Renal pelvis (tissue), 12 donors: ENCODE results near the gene HNRNPA1L2. TPM values are rescaled to one million over a fixed set of nuclear protein-coding genes. Genes with fewer than 3 reads are reported as not detected.
"Not testable (repeated sequence)": the region's sequence is repeated elsewhere in the genome, so short reads cannot be mapped to it uniquely, and the experiment has no call there.

Experiments
- DNase-seq: peaks from one replicate; pipeline ENCODE4 v3.0.0-alpha.2; 2013
- long read RNA-seq, 16 experiments: transcript quantifications; one replicate each; lab custom pipeline, GENCODE V29; 2026
- polyA plus RNA-seq, 3 donors: library from polyadenylated mRNA; unstranded; fragments of 120-200 nt; gene quantifications; one replicate each; pipeline ENCODE4 v1.2.1, GENCODE V29; 2013; ENCODE audit not compliant: insufficient read length in 3 of 3

HNRNPA1L2 gene
- 10 to 100 TPM; 22.0 to 23.8 (median 22.8) TPM for polyA plus RNA-seq
- long read RNA-seq, donor 1, transcript HNRNPA1L2-201 (1 exons, 1,372 nt): major isoform, 5 of 5 reads
- long read RNA-seq, donor 1, partial matches to known transcripts: 0 of 5 reads
- long read RNA-seq, donor 1, other reads (novel, unspliced or antisense): 0 of 5 reads
- long read RNA-seq, donor 2, transcript HNRNPA1L2-201 (1 exons, 1,372 nt): major isoform, 7 of 7 reads
- long read RNA-seq, donor 2, partial matches to known transcripts: 0 of 7 reads
- long read RNA-seq, donor 2, other reads (novel, unspliced or antisense): 0 of 7 reads
- long read RNA-seq, donor 3, transcript HNRNPA1L2-201 (1 exons, 1,372 nt): major isoform, 10 of 10 reads
- long read RNA-seq, donor 3, partial matches to known transcripts: 0 of 10 reads
- long read RNA-seq, donor 3, other reads (novel, unspliced or antisense): 0 of 10 reads
- long read RNA-seq, donor 4, transcript HNRNPA1L2-201 (1 exons, 1,372 nt): major isoform, 5 of 5 reads
- long read RNA-seq, donor 4, partial matches to known transcripts: 0 of 5 reads
- long read RNA-seq, donor 4, other reads (novel, unspliced or antisense): 0 of 5 reads
- long read RNA-seq, donor 5, transcript HNRNPA1L2-201 (1 exons, 1,372 nt): major isoform, 8 of 8 reads
- long read RNA-seq, donor 5, partial matches to known transcripts: 0 of 8 reads
- long read RNA-seq, donor 5, other reads (novel, unspliced or antisense): 0 of 8 reads
- long read RNA-seq, donor 6, transcript HNRNPA1L2-201 (1 exons, 1,372 nt): major isoform, 5 of 5 reads
- long read RNA-seq, donor 6, partial matches to known transcripts: 0 of 5 reads
- long read RNA-seq, donor 6, other reads (novel, unspliced or antisense): 0 of 5 reads
- long read RNA-seq, donor 7, transcript HNRNPA1L2-201 (1 exons, 1,372 nt): major isoform, 6 of 6 reads
- long read RNA-seq, donor 7, partial matches to known transcripts: 0 of 6 reads
- long read RNA-seq, donor 7, other reads (novel, unspliced or antisense): 0 of 6 reads
- long read RNA-seq, donor 8, partial matches to known transcripts: 0 of 3 reads
- long read RNA-seq, donor 8, other reads (novel, unspliced or antisense): 0 of 3 reads
- long read RNA-seq, donor 9, partial matches to known transcripts: 0 of 3 reads
- long read RNA-seq, donor 9, other reads (novel, unspliced or antisense): 0 of 3 reads
- long read RNA-seq, donor 10, transcript HNRNPA1L2-201 (1 exons, 1,372 nt): major isoform, 14 of 14 reads
- long read RNA-seq, donor 10, partial matches to known transcripts: 0 of 14 reads
- long read RNA-seq, donor 10, other reads (novel, unspliced or antisense): 0 of 14 reads
- long read RNA-seq, donor 11, transcript HNRNPA1L2-201 (1 exons, 1,372 nt): major isoform, 5 of 5 reads
- long read RNA-seq, donor 11, partial matches to known transcripts: 0 of 5 reads
- long read RNA-seq, donor 11, other reads (novel, unspliced or antisense): 0 of 5 reads
- long read RNA-seq, donor 12, transcript HNRNPA1L2-201 (1 exons, 1,372 nt): major isoform, 12 of 12 reads
- long read RNA-seq, donor 12, partial matches to known transcripts: 0 of 12 reads
- long read RNA-seq, donor 12, other reads (novel, unspliced or antisense): 0 of 12 reads
- long read RNA-seq, donor 13, transcript HNRNPA1L2-201 (1 exons, 1,372 nt): major isoform, 13 of 13 reads
- long read RNA-seq, donor 13, partial matches to known transcripts: 0 of 13 reads
- long read RNA-seq, donor 13, other reads (novel, unspliced or antisense): 0 of 13 reads
- long read RNA-seq, donor 14: 0 reads
- long read RNA-seq, donor 15: 0 reads
- long read RNA-seq, donor 16, transcript HNRNPA1L2-201 (1 exons, 1,372 nt): major isoform, 11 of 11 reads
- long read RNA-seq, donor 16, partial matches to known transcripts: 0 of 11 reads
- long read RNA-seq, donor 16, other reads (novel, unspliced or antisense): 0 of 11 reads

DNA sequence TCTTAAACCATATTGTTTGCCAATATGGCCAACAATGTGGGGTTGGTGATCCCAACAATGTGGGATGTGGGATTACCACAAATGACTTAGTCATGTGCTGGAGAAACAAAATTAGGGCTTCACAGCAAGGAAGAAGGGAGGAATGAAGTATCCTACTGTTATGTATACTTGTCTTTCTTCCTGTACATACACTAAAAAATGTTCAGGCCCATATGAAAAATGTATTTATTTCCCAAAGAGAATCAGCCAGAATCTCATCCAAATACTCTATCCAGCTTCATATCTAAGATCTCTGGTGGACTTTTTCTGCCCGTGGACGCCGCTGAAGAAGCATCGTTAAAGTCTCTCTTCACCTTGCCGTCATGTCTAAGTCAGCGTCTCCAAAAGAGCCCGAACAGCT lies at the start of gene HNRNPA1L2:
HNRNPA1L2 (plus strand) TSS at position 301 of the 400 bp plus-strand sequence; CDS start at position 363, 62 bp downstream.
- DNase-seq: no peak

DNA sequence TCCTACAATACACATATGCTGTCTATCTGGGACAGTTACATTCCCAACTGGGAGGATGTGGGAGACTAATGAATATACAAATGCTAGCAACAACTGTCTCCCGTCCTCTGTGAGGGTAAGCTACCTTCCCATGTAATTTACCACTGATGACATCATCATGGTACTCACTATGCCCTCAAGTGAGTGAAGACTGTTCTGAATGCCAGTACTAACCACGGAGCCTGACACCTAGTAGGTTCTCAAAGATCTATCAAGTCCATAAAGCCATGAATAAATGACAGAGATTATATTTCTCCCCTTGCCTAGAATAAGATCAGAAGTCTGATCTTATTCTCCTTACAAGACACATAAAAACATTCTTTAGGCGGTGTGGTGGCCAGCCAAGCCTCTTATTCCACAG lies 49.1 kb upstream of the HNRNPA1L2 start:
- not testable (repeated sequence) for DNase-seq

- DNase-seq: not testable (repeated sequence)
Measured at GRCh38 chr13:52593812-52594211, 48.4 kb upstream of the HNRNPA1L2 start.

GRCh38 chr13:52594295-52594694 lies 47.9 kb upstream of the HNRNPA1L2 start:
- DNase-seq: not testable (repeated sequence)

- no peak for DNase-seq
Measured at GRCh38 chr13:52597676-52598075, 44.6 kb upstream of the HNRNPA1L2 start.

- DNase-seq: peak; percentile 71
Measured at GRCh38 chr13:52599037-52599847, 43.0 kb upstream of the HNRNPA1L2 start.

DNA sequence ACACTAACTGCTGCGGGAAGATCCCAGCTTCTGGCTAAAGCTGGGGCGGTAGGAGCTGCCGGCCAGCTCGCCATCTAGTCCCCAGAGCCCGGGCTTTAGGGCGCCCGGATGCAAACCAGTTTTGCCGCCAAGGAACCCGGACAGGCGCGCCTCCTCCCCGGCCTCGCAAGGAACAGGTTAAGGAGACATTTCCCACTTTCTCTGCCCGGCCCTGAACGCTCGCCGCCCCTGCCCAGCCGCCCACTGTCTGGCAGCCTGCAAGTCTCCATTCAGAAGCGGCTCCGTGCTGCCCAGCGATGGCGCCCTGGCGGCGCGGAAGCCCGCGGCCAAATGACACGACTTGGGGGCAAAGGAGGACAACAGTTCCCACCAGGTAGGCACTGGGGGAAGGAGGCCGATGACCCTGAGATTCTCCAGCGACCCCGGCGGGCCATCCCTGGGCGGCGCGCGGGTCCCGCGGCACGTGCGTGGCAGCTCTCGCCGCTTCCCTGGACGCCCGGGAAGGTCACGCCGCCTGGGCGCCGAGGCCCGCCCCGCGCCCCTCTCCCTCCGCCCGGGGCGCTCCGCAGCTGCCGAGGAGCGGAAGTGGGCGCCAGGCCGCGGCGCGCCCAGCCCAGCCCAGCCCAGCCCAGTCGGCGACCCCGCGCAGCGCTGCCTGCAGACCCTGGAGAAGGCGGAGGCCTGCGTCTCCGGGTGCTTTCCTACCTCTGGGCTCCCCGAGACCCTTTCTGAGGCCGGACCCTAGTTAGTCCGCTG lies 42.2 kb upstream of the HNRNPA1L2 start:
- peak; percentile 41 for DNase-seq

DNA sequence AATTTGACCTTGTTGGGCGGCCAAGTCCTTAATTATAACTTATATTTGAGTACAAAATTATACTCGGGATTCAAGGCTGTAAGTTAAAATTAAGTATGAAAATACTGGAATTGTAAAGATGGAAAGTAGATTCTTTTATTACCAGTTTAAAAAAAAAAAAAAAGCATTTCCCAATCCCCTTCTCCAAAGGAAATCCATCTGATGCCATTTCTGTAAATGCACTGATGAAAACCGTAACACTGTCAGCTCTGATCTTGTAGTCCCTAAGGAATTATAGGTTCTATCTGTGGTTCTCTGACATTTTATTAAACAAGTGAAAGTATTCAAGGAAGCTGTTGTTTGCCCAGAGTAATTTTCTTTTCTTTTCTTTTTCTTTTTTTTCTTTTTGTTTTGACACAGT lies 41.6 kb upstream of the HNRNPA1L2 start:
- no peak for DNase-seq

GRCh38 chr13:52603316-52603715 lies 38.9 kb upstream of the HNRNPA1L2 start:
- not testable (repeated sequence) for DNase-seq

DNA sequence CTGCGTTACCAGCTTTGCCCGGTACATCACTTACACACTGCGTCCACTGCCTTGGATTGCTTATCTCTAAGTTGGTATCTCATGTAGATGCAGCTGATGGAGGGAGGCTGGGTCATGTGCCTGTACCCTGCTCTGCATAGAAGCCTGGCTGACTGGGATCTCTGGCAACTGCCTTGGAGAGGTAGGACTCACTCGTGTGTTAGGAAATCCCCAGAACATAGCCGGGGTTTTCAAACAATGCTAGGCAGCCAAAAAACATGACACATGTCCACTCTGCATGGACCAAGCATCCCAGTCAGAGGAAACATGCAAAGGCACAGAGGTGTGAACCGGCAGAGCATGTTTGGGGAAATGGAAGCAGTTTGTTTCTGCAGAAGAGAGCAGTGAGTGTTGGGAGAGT lies 36.1 kb upstream of the HNRNPA1L2 start:
- DNase-seq: not testable (repeated sequence)

DNA sequence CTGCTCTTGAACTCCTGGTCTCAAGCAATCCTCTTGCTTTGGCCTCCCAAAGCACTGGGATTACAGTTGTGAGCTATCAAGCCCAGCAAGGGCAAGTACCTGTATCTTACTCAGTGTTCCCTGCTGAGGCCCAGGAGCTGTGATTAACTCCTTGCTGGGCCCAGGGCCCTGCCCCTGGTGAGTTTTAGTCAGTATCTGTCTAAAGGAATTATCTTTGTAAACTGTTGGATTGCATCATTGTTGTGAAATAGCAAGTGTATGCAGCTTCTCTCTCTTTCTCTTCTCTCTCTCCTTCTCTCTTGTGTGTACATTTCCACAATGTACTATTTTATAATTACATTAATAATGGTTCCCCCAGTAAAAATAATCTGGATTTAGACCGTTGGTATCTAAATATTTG lies 35.4 kb upstream of the HNRNPA1L2 start:
- not testable (repeated sequence) for DNase-seq

DNA sequence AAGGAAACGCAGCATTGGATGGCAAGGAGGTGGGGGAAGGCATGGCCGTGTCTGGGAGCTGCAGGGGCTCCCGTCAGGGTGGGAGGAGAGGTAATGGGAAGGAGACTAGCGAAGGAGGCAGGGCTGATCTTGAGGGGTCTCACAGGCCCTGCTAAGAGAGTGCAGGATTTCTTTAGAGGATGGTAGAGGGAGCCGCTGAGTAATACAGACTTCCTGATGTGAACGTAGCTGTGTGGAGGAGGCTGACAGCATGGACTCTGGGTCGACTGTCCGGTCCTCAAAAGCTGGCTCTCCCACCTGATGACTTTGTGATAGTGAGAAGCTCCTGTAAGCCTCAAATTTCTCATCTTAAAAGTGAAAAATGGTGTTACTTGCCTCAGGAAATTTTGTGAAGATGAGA lies 34.0 kb upstream of the HNRNPA1L2 start:
- not testable (repeated sequence) for DNase-seq

GRCh38 chr13:52609013-52609606 lies 33.1 kb upstream of the HNRNPA1L2 start:
- peak; percentile 24 for DNase-seq

GRCh38 chr13:52610158-52610557 lies 32.1 kb upstream of the HNRNPA1L2 start:
- DNase-seq: not testable (repeated sequence)

GRCh38 chr13:52615134-52615801 lies 27.0 kb upstream of the HNRNPA1L2 start:
- no peak for DNase-seq

DNA sequence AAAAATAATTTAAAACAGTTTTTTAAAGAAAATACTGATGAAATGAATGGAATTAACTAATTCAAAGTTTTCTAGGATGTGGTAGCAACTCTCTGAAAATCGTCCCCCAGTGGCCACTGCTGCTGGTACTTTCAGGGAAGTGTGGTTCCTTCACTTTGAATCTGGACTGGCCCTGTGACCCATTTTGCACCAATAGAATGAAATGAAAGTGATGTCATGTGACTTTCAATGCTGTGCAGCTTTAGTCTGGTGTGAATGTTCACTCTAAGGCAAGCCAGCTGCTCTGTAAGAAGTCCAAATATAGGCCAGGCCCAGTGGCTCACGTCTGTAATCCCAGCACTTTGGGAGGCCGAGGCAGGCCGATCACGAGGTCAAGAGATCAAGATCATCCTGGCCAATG lies 26.4 kb upstream of the HNRNPA1L2 start:
- no peak for DNase-seq
